SW480 (cell line): ENCODE data around the gene ZNF687.
A peak's percentile ranks its signal among the peaks of the same experiment; 100 is the strongest.

Source experiments
- DNase-seq: peaks from one replicate; pipeline ENCODE4 v3.0.0-alpha.2; 2016; ENCODE audit warnings: low spot score

ZNF687 gene

DNA sequence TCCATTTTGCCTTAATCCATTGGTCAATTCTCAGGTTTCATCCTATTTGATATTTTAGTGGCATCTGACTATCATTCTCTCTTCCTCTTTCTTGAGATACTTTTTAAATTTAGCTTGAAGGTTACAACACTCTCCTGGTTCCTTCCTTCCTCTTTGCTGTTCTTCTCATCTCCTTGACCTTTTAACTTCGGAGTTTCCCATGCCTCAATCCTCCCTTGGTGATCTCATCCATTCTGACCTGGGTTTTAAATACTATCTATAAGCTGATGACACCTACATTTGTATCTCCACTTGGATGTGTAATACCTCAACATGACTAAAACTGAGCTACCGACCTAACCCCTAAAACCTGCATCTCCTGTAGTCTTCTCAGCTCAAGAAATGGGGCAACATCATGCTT, 4.8 kb upstream of the ZNF687 start:
- DNase-seq = no peak

DNA sequence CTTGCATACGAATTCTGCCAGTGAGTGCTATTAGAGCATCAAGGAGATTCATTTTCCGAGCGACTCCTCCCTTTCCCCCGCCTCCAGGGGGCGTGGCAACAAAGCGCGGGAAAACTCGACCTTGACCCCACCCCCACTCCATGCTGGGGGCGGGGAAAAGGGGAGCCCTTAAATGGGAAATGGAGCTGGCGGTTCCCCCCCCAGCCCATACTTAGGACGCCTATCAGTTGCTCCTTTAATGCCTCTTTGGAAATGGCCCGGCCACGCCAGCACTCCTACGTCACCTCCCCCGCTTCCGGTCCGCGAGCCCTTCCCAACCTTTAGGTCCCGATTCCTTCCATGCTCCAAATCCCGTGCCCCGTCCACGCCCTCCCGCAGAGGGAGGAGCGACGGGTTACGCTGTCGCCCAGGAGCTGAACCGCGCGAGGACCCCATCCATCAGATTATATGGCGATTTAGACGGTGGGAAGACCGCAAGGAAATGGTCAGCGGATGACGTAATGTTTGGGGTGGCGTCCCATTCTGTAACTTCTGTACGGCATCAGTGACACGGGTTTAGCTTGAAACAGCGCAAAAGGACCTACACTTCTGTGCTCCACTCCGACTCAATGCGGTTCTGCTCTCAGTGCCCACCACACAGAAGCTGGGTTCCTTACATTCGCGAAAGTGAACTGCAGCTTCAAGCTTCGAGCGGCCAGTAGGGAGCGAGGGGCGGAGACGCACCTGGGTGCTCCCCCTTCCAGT, 702 bp upstream of the ZNF687 start:
- DNase-seq = peak; percentile 98

DNA sequence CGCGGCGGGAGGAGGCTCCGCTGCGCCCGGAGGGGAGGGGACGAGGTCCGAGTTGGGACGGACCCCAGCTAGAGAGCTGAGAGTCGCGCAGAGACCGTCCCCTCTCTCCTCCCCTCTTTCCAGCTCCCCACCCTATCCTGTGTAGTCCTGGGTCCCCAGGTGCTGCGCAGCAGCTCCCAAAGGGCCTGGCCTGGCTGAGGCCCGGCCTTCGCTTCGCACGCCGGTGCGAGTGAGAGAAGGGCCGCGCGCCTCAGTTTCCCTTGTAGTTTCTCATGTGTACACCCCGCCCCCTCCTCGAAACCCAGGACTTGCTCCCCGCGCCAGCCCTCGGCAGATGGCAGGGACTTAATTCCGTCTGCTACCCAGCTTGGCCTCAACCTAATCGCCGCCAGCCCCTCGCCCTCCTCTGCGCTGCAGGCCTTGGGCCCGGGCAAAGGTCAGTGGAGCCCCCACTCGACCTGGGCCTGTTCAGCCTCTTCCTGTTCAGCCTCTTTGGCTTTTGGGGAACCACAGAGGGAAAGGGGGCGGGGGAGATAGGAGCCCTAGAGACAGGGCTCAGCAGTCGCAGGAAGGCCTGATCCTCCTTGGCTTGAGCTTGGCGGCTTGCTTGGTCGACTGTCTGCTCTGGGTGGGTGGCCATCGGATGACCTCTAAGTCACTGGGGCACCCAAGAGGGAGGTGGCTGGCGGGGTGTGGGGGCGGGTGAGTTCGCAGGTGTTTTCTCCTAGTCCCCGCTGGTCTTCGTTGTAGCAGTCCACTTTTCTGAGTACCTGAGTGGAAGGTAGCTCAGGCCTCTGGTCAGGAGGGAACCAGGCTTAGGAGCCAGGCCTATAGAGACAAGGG, 1.0 kb downstream of the ZNF687 start:
- peak; percentile 20 for DNase-seq

DNA sequence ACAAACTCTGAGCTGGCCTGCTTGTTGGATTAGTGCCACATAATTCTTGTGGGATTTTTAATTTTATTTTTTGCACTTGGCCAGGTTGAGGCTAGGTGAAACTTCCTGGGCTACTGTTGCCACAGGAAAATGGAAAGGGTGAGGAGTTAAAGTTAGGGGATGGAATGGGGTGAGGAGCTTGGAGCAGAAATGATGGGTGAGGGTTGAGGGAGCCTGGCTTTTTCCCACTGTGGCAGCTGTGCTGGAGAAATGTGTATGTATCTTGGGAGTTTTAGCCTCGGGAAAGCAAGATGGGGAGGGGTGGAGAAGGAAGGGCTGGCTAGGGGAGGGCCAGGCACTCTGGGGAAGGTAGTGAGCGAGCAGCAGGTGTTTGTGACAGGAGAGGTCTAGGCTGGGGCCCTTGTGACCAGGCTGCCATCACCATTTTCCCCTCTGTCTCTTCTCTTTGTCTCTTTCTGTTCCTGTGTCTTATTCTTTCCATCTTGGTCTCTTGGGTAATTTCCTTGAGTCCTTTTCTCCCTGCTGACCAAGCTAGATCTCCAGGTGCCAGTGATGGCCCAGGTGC, 2.0 kb downstream of the ZNF687 start:
- no peak for DNase-seq

DNA sequence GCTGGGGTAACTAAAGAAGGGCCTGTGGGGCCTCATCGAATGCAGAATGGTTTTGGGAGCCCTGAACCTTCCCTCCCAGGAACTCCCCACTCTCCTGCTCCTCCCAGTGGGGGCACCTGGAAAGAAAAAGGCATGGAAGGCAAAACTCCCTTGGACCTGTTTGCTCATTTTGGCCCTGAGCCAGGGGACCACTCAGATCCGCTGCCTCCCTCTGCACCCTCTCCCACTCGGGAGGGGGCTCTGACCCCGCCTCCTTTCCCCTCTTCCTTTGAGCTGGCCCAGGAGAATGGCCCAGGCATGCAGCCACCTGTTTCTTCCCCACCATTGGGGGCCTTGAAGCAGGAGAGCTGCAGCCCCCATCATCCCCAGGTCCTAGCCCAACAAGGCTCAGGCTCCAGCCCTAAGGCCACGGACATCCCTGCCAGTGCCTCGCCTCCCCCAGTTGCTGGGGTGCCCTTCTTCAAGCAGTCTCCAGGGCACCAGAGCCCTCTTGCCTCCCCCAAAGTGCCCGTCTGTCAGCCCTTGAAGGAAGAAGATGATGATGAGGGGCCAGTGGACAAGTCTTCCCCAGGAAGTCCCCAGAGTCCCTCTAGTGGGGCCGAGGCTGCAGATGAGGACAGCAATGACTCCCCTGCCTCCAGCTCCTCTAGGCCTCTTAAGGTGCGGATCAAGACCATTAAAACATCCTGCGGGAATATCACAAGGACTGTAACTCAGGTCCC, 4.7 kb downstream of the ZNF687 start:
- DNase-seq = no peak

DNA sequence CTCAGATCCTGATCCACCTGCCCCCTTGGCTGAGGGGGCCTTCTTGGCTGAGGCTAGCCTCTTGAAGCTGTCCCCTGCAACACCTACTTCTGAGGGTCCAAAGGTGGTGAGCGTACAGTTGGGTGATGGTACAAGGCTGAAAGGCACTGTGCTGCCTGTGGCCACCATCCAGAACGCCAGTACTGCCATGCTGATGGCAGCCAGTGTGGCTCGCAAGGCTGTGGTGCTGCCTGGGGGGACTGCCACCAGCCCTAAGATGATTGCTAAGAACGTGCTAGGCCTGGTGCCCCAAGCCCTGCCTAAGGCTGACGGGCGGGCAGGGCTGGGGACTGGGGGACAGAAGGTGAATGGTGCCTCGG, 5.2 kb downstream of the ZNF687 start:
- no peak for DNase-seq

DNA sequence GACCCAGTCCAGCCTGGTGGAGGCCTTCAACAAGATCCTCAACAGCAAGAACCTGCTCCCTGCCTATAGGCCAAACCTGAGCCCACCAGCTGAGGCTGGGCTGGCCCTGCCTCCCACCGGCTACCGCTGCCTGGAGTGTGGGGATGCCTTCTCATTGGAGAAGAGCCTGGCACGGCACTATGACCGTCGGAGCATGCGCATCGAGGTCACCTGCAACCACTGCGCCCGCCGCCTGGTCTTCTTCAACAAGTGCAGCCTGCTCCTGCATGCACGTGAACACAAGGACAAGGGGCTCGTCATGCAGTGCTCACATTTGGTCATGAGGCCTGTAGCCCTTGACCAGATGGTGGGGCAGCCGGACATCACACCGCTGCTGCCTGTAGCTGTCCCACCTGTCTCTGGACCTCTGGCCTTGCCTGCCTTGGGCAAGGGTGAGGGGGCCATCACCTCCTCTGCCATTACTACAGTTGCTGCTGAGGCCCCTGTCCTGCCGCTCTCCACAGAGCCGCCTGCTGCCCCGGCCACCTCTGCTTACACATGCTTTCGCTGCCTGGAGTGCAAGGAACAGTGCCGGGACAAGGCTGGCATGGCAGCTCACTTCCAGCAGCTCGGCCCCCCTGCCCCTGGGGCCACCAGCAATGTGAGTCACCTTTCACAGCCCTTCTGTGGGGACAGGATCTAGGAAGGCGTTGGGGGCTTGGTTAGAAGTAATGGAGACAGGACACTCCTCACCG, 5.8 kb downstream of the ZNF687 start:
- DNase-seq = no peak

DNA sequence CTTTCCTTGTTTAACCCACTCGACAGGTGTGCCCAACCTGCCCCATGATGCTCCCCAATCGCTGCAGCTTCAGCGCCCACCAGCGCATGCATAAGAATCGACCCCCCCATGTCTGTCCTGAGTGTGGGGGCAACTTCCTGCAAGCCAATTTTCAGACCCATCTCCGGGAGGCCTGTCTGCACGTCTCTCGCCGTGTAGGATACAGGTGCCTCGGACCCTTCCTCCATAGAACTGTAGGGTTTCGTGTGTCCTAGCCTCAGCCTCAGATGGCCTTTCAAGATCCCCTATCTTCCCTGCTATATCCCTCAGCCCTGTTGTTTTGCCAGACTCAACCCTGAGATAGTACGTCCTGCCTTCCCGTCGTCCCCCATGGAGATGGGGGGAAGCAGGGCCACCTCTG, 6.4 kb downstream of the ZNF687 start:
- DNase-seq = no peak

DNA sequence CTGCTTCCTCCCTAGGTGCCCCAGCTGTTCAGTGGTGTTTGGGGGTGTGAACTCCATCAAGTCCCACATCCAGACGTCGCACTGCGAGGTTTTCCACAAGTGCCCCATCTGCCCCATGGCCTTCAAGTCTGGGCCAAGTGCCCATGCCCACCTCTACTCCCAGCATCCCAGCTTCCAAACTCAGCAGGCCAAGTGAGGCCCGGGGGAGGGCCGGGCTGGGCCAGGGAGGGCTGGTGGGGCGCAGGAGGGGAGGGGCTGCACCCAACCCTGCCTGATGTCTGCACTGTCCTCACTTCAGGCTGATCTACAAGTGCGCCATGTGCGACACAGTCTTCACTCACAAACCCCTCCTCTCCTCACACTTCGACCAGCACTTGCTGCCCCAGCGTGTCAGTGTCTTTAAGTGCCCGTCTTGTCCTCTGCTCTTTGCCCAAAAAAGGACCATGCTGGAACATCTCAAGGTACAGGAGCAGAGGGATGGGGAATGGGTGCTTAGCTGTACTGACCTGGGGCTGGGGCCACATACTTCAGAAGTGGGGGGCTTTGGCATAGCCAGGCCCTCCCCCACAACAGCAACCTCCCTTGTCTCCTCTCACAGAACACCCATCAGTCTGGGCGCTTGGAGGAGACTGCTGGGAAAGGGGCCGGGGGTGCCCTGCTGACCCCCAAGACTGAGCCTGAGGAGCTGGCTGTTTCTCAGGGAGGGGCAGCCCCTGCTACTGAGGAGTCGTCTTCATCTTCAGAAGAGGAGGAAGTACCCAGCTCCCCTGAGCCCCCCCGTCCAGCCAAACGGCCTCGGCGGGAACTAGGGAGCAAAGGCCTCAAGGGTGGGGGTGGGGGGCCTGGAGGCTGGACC, 7.2 kb downstream of the ZNF687 start:
- no peak for DNase-seq

DNA sequence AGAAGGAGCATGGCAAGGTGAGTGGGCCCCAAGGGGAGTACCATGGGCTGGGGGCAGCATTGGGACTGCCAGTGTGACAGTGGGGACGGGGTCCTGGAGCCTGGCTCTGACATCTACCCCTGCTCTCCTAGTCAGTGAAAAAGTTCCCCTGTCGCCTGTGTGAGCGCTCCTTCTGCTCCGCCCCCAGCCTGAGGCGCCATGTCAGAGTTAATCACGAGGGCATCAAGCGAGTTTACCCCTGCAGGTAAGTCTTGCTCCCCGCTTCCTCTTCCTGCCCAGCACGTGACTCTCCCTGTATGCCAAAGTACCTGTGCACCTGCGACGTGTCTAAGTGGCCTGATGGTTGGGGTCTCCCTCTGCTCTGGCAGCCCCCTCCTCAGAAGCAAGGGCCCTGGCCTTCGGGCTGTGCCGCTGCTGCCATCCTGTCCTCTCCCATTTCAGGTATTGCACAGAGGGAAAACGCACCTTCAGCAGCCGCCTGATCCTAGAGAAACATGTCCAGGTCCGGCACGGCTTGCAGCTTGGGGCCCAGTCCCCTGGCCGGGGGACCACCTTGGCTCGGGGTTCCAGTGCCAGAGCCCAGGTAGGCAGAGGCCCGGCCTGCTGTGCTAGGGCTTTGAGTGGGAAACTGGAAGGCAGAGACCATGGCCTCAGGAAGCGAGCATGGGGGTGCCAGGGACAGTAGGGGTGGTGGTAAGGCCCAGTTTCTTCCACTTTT, 8.1 kb downstream of the ZNF687 start:
- no peak for DNase-seq

DNA sequence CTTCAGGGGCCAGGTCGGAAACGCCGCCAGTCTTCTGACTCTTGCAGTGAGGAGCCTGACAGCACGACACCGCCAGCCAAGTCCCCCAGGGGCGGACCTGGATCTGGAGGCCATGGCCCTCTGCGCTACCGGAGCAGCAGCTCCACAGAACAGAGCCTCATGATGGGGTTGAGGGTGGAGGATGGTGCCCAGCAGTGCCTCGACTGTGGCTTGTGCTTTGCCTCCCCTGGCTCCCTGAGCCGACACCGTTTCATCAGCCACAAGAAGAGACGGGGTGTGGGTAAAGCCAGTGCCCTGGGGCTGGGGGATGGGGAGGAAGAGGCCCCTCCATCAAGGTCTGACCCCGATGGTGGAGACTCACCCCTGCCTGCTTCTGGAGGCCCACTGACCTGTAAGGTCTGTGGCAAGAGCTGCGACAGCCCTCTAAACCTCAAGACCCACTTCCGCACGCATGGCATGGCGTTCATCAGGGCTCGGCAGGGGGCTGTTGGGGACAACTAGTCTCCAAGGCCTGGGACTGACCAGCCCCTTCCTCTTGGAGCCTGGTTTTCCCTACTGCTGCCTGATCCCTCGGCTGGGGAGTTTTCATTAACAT, 8.7 kb downstream of the ZNF687 start:
- DNase-seq = no peak

DNA sequence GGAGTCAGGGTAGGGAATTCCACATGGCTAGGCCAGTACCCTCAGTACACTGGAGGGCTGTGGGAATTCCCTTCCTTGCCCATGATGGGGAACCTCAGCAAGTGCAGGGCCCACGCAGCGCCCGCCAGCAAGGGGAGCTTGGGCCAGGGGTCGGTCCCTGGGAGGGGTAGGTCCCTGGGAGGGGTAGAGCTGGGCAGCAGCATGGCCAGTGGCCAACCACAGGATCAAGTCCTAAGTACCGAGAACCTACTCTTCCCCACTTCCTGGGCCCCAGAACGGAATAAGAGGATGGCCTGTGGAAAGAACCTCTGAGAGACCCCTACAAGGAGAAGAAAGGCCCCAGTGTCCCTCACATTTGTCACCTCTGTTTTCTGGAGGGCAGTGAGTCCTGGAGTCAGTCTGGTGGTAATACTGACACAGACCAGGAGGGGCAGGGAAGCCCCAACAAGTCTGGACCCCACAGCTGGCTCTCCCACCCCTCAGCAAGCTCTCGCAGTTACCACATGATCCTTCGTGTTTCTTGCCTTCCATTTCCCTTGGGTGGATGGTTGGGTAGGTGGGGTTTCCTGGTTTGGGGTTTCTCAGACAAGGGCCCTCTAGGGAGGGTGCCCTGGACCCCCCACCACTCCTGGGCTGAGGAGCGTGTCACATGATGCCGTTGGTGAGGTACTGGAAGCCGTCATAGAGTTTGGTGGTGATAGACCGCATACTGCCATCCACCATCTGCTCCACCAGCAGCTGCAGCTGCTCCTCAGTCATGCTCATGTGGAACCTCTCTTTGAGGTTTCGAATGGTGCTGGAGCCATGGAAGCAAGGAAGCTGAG, 10.3 kb downstream of the ZNF687 start:
- no peak for DNase-seq

DNA sequence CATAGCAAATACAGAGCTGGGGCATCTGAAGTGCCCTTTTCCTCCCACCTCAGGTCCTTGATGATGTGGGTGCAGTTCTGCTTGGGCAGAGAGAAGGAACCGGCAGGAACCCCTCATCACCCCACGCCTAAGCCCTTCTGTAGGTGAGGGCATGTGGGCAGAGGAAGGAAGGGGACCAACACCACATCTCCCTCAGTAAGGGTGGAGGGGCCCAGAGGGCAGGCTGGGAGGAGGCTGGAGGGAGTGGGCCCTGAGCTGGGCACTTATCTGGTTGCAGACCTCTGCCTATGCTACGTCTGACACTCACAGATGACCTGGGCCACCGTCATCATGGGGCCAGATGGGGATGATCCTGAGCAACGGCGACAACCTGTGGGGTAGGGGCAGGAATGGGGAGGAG, 11.0 kb downstream of the ZNF687 start:
- no peak for DNase-seq

DNA sequence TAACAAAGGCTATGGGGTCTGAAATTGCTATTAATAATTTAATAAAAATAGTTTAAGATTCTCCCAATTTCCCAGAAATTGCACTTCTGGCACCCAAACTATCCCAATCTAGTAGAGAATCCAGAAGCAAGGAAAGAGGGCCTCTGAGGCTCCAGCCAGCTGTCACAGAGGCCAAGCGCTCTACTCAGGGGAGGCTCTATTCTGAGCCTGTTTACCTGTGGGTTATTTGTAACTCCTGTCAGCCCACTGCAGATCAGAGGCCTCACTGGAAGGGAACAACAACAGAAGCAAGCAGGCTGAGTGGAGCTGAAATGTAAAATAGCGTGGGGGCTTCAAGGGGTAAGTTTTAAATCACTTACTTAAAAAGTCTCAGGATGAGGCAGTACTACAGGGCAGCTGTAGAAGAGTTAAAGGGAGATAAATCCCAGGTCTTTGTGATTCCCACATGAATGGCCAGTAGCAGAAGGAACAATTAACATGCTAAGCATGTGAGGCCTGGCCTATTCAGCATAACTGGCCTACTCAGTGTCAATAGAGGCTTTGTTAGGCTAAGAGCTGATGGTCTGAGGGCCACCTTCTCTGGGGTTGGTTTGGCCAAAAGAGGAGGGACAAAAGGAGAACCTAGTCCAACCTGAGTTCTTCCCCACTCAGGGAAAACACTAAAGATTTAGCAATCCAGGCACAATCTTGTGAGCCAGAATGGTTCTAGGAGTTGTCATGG, 12.8 kb downstream of the ZNF687 start:
- no peak for DNase-seq

DNA sequence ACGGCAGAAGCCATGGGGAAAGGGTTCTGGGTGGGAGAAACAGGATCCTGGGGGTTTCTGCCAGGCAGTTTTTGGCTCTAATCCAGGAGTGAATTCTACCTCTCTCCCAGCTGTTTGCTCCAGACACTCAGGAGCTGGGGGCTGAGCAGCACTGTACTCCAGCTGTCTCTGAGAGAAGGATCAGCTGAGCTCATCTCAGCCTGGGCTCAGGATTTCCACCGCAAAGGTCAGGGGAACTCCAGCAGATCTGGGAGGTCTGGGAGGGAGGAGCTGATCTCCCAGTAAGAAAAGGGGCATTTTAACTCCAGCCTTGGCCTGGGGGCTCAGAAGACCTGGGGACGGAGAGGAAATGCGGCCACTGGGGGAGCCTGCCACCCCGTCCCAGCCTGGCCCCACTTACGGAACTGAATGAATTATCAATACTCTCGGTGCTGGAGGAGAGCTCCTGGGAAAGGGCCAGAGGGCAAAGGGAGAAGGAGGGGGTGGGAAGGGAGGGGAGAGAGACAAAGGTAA, 27.8 kb downstream of the ZNF687 start:
- DNase-seq = no peak

DNA sequence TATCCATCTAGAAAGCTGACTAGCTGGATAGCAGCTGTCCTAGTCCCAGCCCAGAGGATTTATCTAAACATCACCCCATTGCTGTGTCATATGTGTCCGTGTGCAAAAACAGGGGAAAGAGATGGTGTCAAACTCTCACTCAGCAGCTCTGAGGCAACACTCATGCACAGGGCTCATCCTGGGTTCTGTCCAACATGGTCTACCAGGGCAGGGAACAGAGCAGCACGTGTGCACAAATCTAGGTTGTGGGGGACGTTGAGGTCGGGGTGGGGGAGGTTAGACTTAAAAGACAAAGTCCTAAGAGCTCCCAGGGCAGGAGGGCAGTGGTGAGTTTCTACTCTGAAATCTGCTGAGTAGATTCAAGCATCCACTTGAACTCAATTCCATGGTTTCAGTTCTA, 28.9 kb downstream of the ZNF687 start:
- no peak for DNase-seq

DNA sequence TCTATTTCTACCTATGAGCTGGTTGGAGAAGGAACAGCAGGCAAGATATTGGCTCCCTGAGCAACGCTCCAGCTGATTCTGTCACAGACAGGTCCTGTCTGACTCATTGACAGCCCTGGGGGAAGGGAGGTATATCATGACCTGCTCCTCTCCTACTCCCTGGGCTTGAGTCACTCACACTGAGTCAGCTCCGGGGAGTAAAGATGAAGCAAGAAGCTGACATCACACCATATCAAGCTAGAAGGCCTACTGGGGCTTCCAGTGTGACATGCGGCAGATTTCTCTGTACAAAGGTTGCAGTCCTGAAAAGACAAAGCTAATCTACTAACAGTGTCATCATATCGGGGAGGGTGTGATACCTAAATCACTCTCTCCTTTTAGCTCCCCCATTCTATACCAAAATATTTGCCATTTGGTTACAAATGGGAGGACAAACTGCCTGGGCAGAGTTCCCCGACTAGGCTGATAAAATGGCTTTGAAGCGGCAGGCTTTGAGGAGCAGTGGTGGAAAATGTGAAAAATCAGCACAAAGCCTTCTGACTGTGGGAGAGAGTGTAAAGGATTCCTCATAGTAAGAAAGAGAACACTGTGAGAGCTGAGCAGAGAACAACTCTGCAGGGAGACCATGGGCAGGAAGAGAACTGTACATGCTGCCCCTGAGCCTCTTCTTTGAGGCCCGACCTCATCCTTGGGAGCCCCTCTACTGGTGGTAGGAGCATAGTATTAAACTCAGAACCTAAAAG, 29.7 kb downstream of the ZNF687 start:
- peak; percentile 95 for DNase-seq
